GM12873 (cell line): ENCODE measurements around the gene F2RL3.

Experiments used
- TF ChIP-seq, protein P1 (sequence below): IDR thresholded peaks from 2 replicates; pipeline ENCODE4 v1.5.1; 2012; ENCODE audit warnings: low read depth, mild to moderate bottlenecking, moderate library complexity, low read length, control low read depth; ENCODE audit not compliant: insufficient read depth; ENCODE audit errors: missing control alignments

F2RL3 gene

DNA sequence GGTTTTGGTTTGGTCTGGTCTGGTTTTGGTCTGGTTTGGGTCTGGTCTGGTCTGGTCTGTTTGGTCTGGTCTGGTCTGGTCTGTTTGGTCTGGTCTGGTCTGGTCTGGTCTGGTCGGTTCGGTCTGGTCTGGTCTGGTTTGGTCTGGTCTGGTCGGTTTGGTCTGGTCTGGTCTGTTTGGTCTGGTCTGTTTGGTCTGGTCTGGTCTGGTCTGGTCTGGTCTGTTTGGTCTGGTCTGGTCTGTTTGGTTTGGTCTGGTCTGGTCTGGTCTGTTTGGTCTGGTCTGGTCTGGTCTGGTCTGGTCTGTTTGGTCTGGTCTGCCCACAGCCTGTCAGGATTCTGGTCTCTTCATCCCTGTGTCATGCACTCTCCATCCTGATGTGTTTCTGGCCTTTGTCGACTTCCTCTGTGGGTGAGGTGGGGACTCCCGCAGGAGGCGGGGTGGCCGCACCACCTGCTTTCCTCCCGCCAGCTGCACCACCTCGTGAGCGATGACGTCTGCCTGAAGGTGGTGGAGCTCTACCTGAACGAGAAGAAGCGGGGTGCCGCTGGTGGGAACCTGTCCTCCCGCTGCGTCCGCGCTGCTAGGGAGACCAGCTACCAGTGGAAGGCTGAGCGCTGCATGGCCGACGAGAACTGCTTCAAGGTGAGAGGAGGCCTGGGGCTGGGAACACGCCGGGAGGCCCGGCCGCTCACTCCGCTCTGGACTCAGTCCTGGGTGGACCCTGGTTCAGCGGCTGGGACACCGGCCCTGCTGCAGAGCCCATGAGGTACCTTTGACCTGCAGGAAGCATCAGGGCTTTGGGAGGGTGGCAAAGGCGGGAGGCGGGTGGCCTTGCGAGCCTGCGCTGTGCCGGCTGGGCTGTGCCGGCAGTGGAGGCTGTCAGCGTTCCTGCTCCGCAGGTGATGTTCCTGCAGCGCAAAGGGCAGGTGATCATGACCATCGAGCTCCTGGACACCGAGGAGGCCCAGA is 12.9 kb upstream of the F2RL3 start:
- TF ChIP-seq, protein P1, sequence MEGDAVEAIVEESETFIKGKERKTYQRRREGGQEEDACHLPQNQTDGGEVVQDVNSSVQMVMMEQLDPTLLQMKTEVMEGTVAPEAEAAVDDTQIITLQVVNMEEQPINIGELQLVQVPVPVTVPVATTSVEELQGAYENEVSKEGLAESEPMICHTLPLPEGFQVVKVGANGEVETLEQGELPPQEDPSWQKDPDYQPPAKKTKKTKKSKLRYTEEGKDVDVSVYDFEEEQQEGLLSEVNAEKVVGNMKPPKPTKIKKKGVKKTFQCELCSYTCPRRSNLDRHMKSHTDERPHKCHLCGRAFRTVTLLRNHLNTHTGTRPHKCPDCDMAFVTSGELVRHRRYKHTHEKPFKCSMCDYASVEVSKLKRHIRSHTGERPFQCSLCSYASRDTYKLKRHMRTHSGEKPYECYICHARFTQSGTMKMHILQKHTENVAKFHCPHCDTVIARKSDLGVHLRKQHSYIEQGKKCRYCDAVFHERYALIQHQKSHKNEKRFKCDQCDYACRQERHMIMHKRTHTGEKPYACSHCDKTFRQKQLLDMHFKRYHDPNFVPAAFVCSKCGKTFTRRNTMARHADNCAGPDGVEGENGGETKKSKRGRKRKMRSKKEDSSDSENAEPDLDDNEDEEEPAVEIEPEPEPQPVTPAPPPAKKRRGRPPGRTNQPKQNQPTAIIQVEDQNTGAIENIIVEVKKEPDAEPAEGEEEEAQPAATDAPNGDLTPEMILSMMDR: no peak

- TF ChIP-seq, protein P1: no peak
Observed at GRCh38 chr19:16876904-16877361, 11.9 kb upstream of the F2RL3 start.

- TF ChIP-seq, protein P1: no peak
Observed at GRCh38 chr19:16877581-16877980, 11.2 kb upstream of the F2RL3 start.

DNA sequence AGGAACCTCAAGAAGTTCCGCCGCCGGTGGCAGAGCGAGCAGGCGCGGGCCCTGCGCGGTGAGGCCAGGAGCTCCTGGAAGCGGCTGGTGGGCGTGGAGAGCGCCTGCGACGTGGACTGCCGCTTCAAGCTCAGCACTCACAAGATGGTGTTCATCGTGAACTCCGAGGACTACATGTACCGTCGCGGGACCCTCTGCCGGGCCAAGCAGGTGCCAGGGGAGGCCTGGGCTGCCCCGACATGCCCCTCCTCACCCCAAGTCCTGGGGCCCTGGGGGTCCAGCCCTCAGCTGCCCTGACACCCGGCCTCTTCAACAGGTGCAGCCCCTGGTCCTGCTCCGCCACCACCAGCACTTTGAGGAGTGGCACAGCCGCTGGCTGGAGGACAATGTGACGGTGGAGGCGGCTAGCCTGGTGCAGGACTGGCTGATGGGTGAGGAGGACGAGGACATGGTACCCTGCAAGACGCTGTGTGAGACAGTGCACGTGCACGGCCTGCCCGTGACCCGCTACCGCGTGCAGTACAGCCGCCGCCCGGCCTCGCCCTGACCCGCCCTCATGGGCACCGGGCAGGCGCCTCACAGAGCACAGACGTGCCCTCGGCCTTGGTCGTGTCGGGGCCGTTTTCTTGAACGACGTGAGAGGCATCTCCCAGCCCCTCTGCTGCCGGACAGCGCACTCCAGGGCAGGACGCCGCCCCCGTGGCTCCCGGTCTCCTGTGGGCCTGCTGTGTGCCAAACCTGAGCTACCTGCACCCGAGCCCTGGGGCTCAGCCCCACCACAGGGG is 10.4 kb upstream of the F2RL3 start:
- TF ChIP-seq, protein P1: no peak

DNA sequence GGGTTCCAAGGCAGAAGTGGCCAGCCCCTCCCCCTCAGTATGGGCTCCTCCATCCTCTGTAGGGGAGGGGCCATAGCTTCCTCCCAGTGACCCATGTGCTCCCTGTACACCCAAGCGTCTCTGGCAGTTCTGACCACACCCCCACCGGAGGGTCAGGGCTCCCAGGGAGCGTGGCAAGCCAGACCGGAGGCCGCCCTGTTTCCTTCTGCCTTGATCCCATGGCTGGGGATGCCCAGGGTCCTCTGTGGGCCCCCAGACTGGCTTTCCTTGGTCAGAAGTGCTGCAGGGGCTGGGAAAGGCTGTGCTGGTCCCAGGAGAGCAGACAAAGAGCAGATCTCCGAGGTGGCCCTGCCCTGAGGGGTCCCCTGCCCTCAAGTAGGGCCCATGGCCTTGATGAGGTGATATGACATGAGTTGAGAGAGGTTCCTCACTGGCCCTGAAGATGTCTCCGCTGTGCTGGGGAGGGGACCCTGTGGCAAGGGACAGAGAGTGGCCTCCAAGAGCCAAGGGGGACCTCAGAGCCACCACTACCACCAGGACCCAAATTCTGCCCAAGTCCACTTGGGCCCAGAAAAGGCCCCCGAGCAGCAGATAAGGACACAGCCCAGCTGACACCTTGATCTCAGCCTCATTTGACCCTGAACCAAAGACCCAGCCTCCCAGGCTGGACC is 7.8 kb upstream of the F2RL3 start:
- TF ChIP-seq, protein P1: no peak

GRCh38 chr19:16882146-16882545 is 6.7 kb upstream of the F2RL3 start:
- TF ChIP-seq, protein P1: no peak

GRCh38 chr19:16883522-16883921 is 5.3 kb upstream of the F2RL3 start:
- TF ChIP-seq, protein P1: no peak
